B cell (primary cell): ENCODE measurements around the gene ANKLE2.

Experiments used
- EZH2 ChIP-seq: IDR thresholded peaks from 2 replicates; pipeline ENCODE4 v1.6.1; 2012; ENCODE audit warnings: borderline replicate concordance, low read depth, mild to moderate bottlenecking, moderate library complexity, low read length; ENCODE audit not compliant: insufficient read depth, poor library complexity, severe bottlenecking
- TF ChIP-seq, protein P1 (sequence below): fragments of 200-600 bp; IDR thresholded peaks from one replicate; pipeline ENCODE4 v1.8.0; 2022; ENCODE audit warnings: antibody characterized with exemption, mild to moderate bottlenecking

DNA sequence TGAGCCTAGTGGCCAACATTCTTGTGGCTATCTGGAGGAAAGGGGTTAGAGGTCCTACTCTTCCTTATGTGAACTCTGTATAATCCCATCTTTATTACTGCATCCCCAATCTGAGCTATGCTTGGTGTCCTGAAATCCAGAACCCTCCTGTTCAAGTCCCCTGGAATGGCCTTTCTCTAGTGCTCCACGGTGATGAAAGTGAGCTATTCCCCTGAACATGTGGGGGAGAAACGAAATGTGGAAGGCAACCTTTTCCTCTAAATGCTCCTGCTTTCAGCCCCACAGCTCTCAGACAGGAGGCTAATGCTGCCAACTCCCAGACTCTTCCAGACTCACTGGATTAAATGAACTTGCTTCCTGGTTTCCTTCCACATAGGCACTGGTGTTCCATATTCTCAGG is 53.5 kb downstream of the ANKLE2 start:
- TF ChIP-seq, protein P1, sequence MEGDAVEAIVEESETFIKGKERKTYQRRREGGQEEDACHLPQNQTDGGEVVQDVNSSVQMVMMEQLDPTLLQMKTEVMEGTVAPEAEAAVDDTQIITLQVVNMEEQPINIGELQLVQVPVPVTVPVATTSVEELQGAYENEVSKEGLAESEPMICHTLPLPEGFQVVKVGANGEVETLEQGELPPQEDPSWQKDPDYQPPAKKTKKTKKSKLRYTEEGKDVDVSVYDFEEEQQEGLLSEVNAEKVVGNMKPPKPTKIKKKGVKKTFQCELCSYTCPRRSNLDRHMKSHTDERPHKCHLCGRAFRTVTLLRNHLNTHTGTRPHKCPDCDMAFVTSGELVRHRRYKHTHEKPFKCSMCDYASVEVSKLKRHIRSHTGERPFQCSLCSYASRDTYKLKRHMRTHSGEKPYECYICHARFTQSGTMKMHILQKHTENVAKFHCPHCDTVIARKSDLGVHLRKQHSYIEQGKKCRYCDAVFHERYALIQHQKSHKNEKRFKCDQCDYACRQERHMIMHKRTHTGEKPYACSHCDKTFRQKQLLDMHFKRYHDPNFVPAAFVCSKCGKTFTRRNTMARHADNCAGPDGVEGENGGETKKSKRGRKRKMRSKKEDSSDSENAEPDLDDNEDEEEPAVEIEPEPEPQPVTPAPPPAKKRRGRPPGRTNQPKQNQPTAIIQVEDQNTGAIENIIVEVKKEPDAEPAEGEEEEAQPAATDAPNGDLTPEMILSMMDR, result no peak
- TF ChIP-seq EZH2, result no peak
